D721Med (cell line): ENCODE measurements around the gene NDUFB3.

Source experiments
- DNase-seq: peaks from one replicate; pipeline ENCODE4 v3.0.0; 2011; ENCODE audit warnings: low spot score; ENCODE audit not compliant: insufficient read length
- FAIRE-seq: peaks from 2 replicates; lab custom pipeline; 2011; peaks lifted over from hg19 to GRCh38; lab: Jason Lieb, UNC
- CTCF ChIP-seq: IDR thresholded peaks from 2 replicates; pipeline ENCODE4 v1.5.1; 2012; ENCODE audit warnings: mild to moderate bottlenecking, control low read depth; ENCODE audit not compliant: insufficient read depth; ENCODE audit errors: missing control alignments

NDUFB3 gene

GRCh38 chr2:201128933-201129505 is 57.2 kb downstream of the NDUFB3 start:
- TF ChIP-seq CTCF: no peak
- FAIRE-seq: no peak
- DNase-seq: no peak

GRCh38 chr2:201130524-201131186 is 58.9 kb downstream of the NDUFB3 start:
- no peak for FAIRE-seq
- DNase-seq: no peak
- no peak for TF ChIP-seq CTCF

GRCh38 chr2:201132518-201132917 is 60.7 kb downstream of the NDUFB3 start:
- TF ChIP-seq CTCF: no peak
- DNase-seq: no peak
- no peak for FAIRE-seq
